Glomerular endothelial cell (primary cell): ENCODE data around the gene AOC3. TPM values are rescaled to one million over a fixed set of nuclear protein-coding genes. Genes with fewer than 3 reads are reported as not detected.

Source experiments
- DNase-seq: peaks from one replicate; pipeline ENCODE4 v3.0.0-alpha.2; 2011; ENCODE audit warnings: low read depth, low spot score; ENCODE audit errors: extremely low read depth
- total RNA-seq: library from RNA; depleted of rRNA; stranded (reverse); fragments of >200 nt; gene quantifications from 2 replicates; pipeline ENCODE4 v1.2.3, GENCODE V29; 2015

AOC3 gene, protein sequence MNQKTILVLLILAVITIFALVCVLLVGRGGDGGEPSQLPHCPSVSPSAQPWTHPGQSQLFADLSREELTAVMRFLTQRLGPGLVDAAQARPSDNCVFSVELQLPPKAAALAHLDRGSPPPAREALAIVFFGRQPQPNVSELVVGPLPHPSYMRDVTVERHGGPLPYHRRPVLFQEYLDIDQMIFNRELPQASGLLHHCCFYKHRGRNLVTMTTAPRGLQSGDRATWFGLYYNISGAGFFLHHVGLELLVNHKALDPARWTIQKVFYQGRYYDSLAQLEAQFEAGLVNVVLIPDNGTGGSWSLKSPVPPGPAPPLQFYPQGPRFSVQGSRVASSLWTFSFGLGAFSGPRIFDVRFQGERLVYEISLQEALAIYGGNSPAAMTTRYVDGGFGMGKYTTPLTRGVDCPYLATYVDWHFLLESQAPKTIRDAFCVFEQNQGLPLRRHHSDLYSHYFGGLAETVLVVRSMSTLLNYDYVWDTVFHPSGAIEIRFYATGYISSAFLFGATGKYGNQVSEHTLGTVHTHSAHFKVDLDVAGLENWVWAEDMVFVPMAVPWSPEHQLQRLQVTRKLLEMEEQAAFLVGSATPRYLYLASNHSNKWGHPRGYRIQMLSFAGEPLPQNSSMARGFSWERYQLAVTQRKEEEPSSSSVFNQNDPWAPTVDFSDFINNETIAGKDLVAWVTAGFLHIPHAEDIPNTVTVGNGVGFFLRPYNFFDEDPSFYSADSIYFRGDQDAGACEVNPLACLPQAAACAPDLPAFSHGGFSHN
- 0.05 and 0.82 TPM in 2 replicates for total RNA-seq

DNA sequence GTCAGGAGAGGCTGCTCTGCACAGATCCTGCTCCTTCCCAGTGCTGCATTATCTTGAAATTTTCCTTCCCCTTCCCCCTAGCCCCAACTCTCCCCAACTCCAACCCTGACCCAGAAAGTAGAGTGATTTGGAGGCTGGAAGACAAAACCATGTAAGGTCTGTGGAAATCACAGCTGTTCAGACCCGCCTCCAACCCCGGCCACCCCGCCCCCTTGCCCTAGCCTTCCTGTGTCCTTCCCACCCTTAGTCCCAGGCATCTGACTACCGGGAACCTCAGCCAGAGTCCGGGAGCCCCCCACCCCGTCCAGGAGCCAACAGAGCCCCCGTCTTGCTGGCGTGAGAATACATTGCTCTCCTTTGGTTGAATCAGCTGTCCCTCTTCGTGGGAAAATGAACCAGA, at the start of gene AOC3:
TSS of gene AOC3 (plus strand) at position 246 of the 400 bp plus-strand sequence. CDS start at position 391, 145 bp downstream.
- DNase-seq = no peak

DNA sequence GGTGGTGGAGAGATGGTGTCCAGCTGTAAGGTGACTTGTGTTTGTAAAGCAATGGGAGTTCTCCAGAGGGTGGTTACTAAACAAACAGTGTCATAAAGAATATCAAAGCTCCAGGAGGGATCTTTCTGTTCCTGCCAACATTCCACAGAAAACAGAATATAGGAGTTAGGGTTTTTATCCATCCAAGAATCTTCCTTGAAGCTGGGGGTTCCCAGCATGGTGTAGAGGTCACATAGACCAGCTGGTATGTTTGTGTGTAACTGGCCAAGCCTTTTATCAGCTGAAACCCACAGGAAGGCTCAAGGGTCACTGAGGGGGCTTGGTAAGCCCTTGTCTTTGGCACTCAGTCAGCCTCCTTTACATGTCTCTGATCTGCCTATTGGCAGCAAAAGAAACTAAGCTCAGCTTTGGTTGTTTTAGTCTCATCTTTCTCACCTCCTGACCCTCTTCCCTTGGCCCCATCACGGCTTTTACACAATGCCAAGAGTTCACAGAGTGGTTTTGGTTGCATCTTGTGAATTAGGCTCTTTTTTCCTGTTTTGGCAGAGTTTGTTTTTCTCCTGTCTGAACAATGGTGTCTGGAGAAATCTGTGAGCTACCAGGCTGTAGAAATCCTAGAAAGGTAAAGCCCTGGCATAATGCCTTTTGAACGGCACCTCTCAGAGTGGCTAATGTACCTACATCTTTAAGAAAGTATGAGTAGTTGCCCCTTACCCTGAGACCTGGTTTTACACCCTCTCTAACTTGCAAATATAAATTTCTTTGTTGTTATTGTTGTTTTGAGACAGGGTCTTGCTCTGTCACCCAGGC, 47.7 kb upstream of the AOC3 start:
- DNase-seq = no peak

GRCh38 chr17:42804918-42805367, 46.1 kb upstream of the AOC3 start:
- DNase-seq = no peak

- DNase-seq = no peak
These were observed 44.8 kb upstream of the AOC3 start for GRCh38 chr17:42806249-42806648.

- DNase-seq = no peak
These were observed 41.7 kb upstream of the AOC3 start for GRCh38 chr17:42809250-42809649.

GRCh38 chr17:42814633-42815399, 36.2 kb upstream of the AOC3 start:
- DNase-seq = peak; percentile 77

DNA sequence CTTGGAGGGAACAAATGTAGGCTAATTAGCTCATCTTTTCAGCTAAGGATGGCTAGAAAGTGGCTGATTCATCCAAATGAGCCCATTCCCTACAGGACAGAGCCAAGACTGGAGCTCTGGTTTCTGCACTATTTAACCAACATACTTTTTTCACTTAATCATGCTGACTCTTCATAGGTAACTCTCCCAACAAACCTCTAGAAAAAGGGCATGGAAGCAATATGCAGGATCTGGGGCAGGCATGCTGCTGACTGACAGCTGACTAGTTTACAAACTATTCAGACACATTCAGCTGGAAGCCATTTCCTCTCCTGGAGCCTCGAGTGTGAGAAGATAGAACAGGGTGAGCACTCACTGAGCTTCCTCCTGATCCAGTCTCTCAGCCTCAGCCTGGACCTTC, 33.1 kb upstream of the AOC3 start:
- no peak for DNase-seq

DNA sequence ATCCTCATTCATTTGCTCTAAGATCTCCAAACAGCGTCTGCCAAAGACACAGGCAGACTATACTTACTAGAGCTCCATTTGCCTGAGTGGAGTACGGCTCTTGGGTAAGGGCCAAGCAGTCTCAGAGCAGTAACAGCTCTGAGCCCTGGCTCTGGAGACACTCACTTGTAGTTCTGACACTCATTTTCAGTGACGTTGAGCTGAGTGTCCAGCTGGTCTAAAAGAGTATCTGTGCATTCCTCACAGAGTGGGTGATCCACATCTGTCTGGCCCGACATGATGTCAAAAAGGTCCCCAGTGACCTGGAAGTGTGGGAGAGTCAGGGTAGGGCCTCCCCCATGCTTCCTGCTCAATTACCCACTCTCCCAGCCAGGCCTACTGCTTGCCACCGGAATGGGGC, 32.6 kb upstream of the AOC3 start:
- no peak for DNase-seq

DNA sequence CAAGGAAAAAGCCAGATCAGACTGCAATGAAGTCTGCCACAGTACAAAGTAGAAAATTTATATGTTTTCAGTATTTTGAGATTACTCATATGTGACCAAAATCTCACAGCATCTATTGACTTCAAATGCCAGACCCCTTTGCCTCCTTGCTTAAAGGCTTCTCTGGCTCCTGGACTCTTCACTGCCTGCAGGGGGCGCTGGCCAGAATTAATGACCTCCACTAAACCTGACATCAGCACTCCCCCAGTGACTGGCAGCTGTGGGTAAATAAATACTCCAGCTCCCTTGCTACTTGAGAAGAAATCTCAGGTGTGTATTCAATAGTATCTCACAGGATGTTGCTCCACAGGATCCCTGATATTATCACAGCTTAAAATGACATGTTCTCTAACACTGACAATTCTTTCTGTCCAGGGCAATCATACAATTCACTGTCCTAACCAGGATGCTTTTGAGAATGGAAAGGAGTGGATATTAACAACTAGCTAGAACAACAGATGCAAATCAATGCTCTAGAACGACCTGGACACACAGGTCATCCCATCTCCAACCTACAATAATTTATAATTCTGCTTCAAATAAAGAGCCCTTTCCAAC, 31.0 kb upstream of the AOC3 start:
- no peak for DNase-seq

DNA sequence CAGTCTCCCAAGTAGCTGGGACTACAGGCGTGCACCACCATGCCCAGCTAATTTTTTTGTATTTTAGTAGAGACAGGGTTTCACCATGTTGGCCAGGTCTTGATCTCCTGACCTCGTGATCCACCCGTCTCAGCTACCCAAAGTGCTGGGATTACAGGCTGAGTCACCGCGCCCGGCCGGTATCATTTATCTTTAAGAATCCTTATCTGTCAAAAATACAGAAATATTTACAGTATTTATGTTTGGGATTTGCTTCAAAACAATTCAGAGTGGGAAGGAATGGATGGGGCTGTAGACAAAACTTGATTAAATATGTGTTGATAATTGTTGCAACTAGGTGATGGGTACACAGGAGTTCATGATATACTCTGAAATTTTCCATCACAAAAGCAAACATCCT, 29.8 kb upstream of the AOC3 start:
- no peak for DNase-seq

- DNase-seq = no peak
These were observed 23.5 kb upstream of the AOC3 start for GRCh38 chr17:42827472-42827871.

GRCh38 chr17:42830971-42831370, 20.0 kb upstream of the AOC3 start:
- no peak for DNase-seq

DNA sequence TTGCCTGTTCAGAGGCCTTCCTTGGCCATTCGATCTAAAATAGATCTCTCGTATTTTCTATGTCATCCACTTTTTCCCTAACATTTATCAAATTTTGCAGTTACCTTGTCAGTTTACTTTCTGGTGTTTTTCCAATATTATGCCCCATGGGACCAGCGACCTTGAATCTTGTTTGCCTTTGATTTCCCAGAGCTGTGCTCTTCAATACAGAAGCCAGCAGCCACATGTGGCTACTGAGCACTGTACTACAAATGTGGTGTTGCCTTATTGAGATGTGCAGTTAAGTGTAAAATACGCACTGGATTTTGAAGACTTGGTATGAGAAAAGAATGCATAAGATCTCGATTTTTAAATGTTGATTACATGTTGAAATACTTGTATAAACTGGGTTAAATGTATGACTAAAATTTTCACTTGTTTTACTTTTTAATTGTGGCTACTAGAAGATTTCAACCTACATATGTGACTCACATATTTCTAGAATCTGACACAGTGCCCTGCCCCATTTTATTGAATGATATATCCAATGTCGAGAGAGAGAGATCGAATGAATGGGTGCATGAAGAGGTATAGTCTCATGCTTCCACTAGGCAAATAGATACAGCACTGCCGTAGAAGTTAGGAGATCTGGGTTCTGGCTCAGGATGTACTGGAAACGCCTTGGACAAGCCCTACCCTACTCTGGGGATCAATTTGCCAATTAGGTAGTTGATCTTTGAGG, 18.6 kb upstream of the AOC3 start:
- DNase-seq = no peak

DNA sequence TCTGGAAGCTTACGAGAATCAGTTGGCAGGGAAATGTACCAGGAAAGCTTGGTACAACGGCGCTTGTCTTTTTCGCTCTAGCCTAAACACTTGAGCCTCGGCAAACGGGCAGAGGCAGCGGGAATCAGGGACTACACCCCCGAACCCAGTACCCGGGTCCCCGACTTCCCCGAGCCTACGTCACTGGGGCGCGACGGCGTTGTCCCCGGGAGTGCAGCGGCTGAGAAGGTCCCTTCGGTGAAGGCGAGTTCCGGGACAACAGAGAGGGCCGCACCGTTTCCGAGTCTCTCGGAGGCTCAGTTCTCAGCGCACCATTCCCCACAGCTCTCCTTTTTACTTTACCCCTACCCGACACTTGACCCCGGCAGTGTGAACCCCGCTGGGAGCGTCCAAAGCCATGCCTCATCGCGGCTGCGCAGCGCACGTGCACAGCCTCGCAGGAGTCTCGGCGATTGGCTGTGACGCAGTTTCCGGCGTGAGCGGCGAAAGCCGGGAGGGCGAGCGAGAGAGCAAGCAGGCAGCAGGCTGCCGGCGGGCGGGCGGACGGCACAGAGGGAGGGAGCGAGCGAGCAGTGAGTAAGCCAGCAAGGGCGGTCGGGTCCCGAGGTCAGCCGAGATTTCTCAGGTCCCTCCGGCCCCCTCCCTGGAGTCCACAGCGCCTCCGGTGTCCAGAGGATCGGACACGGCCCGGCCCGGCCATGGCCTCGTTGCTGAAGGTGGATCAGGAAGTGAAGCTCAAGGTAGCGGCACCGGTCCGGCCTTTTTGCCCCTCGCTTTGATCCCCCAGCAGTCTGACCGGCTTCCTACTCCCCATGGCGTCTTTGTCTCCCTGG, 17.8 kb upstream of the AOC3 start, which contains the start of gene PSME3:
TSS of gene PSME3 (plus strand) at position 464 of the 833 bp plus-strand sequence. CDS start at position 699, 235 bp downstream.
- no peak for DNase-seq

GRCh38 chr17:42833767-42834422, 17.1 kb upstream of the AOC3 start:
- no peak for DNase-seq

GRCh38 chr17:42835732-42836131, 15.3 kb upstream of the AOC3 start:
- no peak for DNase-seq

DNA sequence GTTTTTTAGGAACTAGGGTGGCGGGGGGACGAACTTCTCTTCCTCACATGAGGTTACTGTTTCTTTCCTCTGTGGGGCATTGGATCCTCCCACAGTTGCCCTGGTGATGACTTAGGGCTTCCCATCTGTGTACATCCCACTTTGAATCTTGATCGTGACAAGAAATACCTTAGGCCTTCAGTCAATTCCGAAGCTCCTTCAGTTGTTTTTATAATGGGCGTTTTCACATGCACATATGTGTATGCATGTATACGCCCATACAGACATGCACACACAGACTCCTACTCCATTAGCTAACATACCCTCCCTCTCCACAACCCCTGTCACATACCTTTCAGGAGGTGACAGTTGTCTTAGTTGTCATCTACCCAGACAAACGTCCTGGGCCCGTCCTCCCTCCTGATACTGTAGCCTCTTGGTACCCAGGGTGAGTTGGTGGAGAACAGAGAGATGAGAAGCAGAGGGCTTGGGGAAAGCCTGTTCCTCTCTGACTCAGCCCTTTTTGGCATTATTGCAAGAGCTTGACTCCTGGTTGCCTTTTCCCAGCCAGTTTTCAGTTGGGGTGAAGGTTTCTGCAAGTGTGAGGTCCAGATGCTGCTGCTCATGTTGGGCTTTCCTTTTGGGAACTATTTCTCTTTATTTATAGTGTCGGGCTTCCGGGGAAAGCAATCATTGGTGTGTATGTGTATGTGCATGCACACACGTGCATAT, 8.9 kb upstream of the AOC3 start:
- no peak for DNase-seq
